ENCODE results near the gene MINDY4. TPM values are rescaled to one million over a fixed set of nuclear protein-coding genes. Genes with fewer than 3 reads are reported as not detected.
"Not testable (repeated sequence)": the region's sequence is repeated elsewhere in the genome, so short reads cannot be mapped to it uniquely, and the experiment has no call there.

Gene MINDY4
- total and polyA plus RNA-seq, 8 donors, result 2.9 to 4.9 (median 3.6) TPM

- DNase-seq, result no peak
- no peak for TF ChIP-seq CTCF (IDR thresholded peaks at IDR 0.05)
- Histone ChIP-seq H3K27ac (no peak overlapping the region), H3K4me1 (no peaks in the 10 kb centered on the region), H3K27me3 (no peaks in the 10 kb centered on the region), H3K9me3 (no peaks in the 10 kb centered on the region), H3K36me3 (no peaks in the 10 kb centered on the region), H3K4me3 (no peak overlapping the region)
- FAIRE-seq, result no peak
- 92 to 94% methylated on average over 7 of the region's 7 CpGs for WGBS, 2 donors
- intact Hi-C loops (cut with DNase I), result no loop called here
- no peak for ATAC-seq
Observed at GRCh38 chr7:30826181-30826580, 55.0 kb downstream of the MINDY4 start.

- 90 to 92% methylated on average over 9 of the region's 9 CpGs for WGBS, 2 donors
- FAIRE-seq, result no peak
- no peak overlapping the region for H3K4me3 ChIP-seq
- no peaks in the 10 kb centered on the region for H3K9me3 ChIP-seq
- no peak for ATAC-seq
- no peak overlapping the region for H3K27ac ChIP-seq
- intact Hi-C loops (cut with DNase I), result no loop called here
- no peaks in the 10 kb centered on the region for H3K27me3 ChIP-seq
- H3K4me1 ChIP-seq, result no peaks in the 10 kb centered on the region
- DNase-seq, result no peak
- H3K36me3 ChIP-seq, result no peaks in the 10 kb centered on the region
- TF ChIP-seq CTCF (IDR thresholded peaks at IDR 0.05), result no peak
Observed at GRCh38 chr7:30828591-30828990, 57.4 kb downstream of the MINDY4 start.

- ATAC-seq (no peak), FAIRE-seq (no peak), DNase-seq (no peak)
- H3K4me1 ChIP-seq, result no peaks in the 10 kb centered on the region
- H3K27ac ChIP-seq, result no peak overlapping the region
- intact Hi-C loops (cut with DNase I), result no loop called here
- H3K36me3 ChIP-seq, result no peaks in the 10 kb centered on the region
- no peak for TF ChIP-seq CTCF (IDR thresholded peaks at IDR 0.05)
- no peak overlapping the region for H3K4me3 ChIP-seq
- no peaks in the 10 kb centered on the region for H3K9me3 ChIP-seq
- no peaks in the 10 kb centered on the region for H3K27me3 ChIP-seq
- 90 to 91% methylated on average over 2 of the region's 2 CpGs for WGBS, 2 donors
Observed at GRCh38 chr7:30829471-30829870, 58.3 kb downstream of the MINDY4 start.

GRCh38 chr7:30831227-30831626 lies 60.0 kb downstream of the MINDY4 start:
- no peak overlapping the region for H3K4me3 ChIP-seq
- H3K27me3 ChIP-seq, result no peaks in the 10 kb centered on the region
- no peak overlapping the region for H3K27ac ChIP-seq
- no peaks in the 10 kb centered on the region for H3K36me3 ChIP-seq
- TF ChIP-seq CTCF (IDR thresholded peaks at IDR 0.05), result no peak
- ATAC-seq (no peak), FAIRE-seq (no peak), DNase-seq (no peak)
- no peaks in the 10 kb centered on the region for H3K4me1 ChIP-seq
- intact Hi-C loops (cut with DNase I), result no loop called here
- WGBS, 2 donors, result 77 to 91% methylated on average over 2 of the region's 2 CpGs
- H3K9me3 ChIP-seq, result no peaks in the 10 kb centered on the region

GRCh38 chr7:30831936-30832335 lies 60.7 kb downstream of the MINDY4 start:
- WGBS, 2 donors, result 90 to 93% methylated on average over 5 of the region's 5 CpGs
- FAIRE-seq, result no peak
- H3K27me3 ChIP-seq, result no peaks in the 10 kb centered on the region

GRCh38 chr7:30834017-30834674 lies 62.9 kb downstream of the MINDY4 start:
- H3K4me3 ChIP-seq; H3K4me1 ChIP-seq; H3K36me3 ChIP-seq; H3K9me3 ChIP-seq; ATAC-seq; intact Hi-C loops (cut with DNase I); DNase-seq; H3K27me3 ChIP-seq; H3K27ac ChIP-seq; FAIRE-seq: not testable (repeated sequence)
- WGBS, 2 donors, result 87 to 98% methylated on average over 6 of the region's 6 CpGs

More at GRCh38 chr7:30831936-30832335, 60.7 kb downstream of the MINDY4 start:
- no peaks in the 10 kb centered on the region for H3K9me3 ChIP-seq
- H3K36me3 ChIP-seq, result no peaks in the 10 kb centered on the region
- H3K4me3 ChIP-seq, result no peak overlapping the region
- DNase-seq (no peak), ATAC-seq (no peak)
- H3K27ac ChIP-seq, result no peak overlapping the region
- intact Hi-C loops (cut with DNase I), result no loop called here
- no peaks in the 10 kb centered on the region for H3K4me1 ChIP-seq
- TF ChIP-seq CTCF (IDR thresholded peaks at IDR 0.05), result no peak
